NCI-H2029 treated with DMSO at 0.1 percent for 48 hours (cell line): ENCODE results near the gene AKAP13.

Experiments
- DNase-seq: peaks from one replicate; lab custom pipeline; 2025; lab: John Stamatoyannopoulos, UW

AKAP13 gene

GRCh38 chr15:85386261-85386660 is 5.9 kb downstream of the AKAP13 start:
- no peak for DNase-seq

GRCh38 chr15:85388566-85389305 is 8.3 kb downstream of the AKAP13 start:
- DNase-seq = no peak

- DNase-seq = no peak
Observed at GRCh38 chr15:85389306-85389650, 8.9 kb downstream of the AKAP13 start.

GRCh38 chr15:85389772-85390171 is 9.4 kb downstream of the AKAP13 start:
- DNase-seq = no peak

GRCh38 chr15:85393210-85393609 is 12.8 kb downstream of the AKAP13 start:
- no peak for DNase-seq

GRCh38 chr15:85394554-85395333 is 14.3 kb downstream of the AKAP13 start:
- no peak for DNase-seq

GRCh38 chr15:85396554-85396953 is 16.2 kb downstream of the AKAP13 start:
- DNase-seq = no peak

- no peak for DNase-seq
Observed at GRCh38 chr15:85397151-85397550, 16.7 kb downstream of the AKAP13 start.

GRCh38 chr15:85397926-85398325 is 17.5 kb downstream of the AKAP13 start:
- no peak for DNase-seq

- DNase-seq = no peak
Observed at GRCh38 chr15:85398822-85399221, 18.4 kb downstream of the AKAP13 start.

GRCh38 chr15:85399627-85400026 is 19.2 kb downstream of the AKAP13 start:
- no peak for DNase-seq

GRCh38 chr15:85400606-85401005 is 20.2 kb downstream of the AKAP13 start:
- no peak for DNase-seq

GRCh38 chr15:85401108-85401774 is 20.8 kb downstream of the AKAP13 start:
- no peak for DNase-seq

GRCh38 chr15:85402195-85402881 is 21.9 kb downstream of the AKAP13 start:
- DNase-seq = no peak

GRCh38 chr15:85403745-85404144 is 23.3 kb downstream of the AKAP13 start:
- no peak for DNase-seq

GRCh38 chr15:85404176-85404917 is 23.9 kb downstream of the AKAP13 start:
- DNase-seq = no peak

GRCh38 chr15:85404918-85405866 is 24.8 kb downstream of the AKAP13 start:
- DNase-seq = no peak

GRCh38 chr15:85406916-85407315 is 26.5 kb downstream of the AKAP13 start:
- no peak for DNase-seq

- DNase-seq = peak; percentile 15
Observed at GRCh38 chr15:85407421-85408269, 27.2 kb downstream of the AKAP13 start.
